ENCODE data around the gene ADISSP.

DNA sequence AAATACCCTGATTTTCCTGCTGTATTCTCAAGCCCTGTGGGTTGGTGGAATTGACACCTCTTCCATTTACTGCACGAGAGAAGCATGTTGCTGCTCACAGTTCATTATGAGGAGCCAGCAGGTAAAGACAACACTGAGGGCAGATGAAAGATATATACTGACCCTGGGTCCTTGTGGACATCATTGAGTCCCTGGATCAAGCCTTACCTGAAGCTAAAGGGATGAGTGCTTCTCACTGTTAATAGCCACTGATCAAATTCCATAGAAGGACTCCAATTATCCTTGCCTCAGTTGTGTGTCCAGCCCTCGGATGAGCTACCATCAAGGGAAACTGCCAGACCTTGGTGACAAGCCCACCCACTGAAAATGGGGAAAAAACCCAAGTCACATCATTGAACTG lies 47.5 kb downstream of the ADISSP start:
- TF ChIP-seq CTCF (tag by site-specific recombination; IDR thresholded peaks at IDR 0.05) (no peak), RBAK (tag by site-specific recombination; IDR thresholded peaks at IDR 0.05) (no peak)
